22Rv1 (cell line): ENCODE results near the gene ACSF3.

Experiments
- ZFX ChIP-seq: fragments of 450-650 bp; IDR thresholded peaks from 2 replicates; pipeline ENCODE4 v1.6.1; 2017; ENCODE audit warnings: antibody characterized with exemption, borderline replicate concordance
- TF ChIP-seq, protein P1 (sequence below): fragments of 450-650 bp; IDR thresholded peaks from 2 replicates; pipeline ENCODE4 v1.5.1; 2017; ENCODE audit warnings: mild to moderate bottlenecking

DNA sequence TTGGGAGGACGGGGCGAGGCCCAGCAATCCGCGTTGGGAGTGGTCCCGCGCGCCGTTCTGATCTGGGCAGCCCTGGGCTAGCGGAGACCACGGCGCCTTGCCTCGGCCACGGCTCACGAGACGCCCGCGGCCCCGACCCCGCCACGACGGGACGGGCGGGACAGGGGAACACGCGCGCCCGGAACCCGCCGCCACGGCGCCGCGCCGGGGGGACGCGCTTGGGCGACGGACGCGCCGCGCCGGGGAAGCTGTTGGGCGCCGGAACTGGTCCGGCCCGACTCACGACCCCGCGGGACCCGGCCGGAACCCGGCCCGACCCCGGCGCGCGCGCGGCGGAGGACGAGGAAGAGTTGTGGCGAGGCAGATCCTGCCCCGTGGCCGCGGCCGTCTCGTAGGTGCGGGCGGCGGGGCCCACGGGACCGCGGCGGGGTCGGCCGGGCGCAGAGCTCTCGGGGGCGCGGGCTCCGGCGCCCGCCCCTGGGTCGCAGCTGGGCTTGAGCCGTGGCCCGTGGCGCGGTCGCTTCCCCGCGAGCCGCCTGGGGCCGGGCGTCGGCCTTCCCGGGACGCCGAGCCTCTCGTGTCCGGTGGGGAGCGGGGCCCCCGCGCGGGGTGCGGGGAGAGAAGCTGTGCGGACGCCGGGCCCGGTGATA is at the start of gene ACSF3:
- TF ChIP-seq, protein P1, sequence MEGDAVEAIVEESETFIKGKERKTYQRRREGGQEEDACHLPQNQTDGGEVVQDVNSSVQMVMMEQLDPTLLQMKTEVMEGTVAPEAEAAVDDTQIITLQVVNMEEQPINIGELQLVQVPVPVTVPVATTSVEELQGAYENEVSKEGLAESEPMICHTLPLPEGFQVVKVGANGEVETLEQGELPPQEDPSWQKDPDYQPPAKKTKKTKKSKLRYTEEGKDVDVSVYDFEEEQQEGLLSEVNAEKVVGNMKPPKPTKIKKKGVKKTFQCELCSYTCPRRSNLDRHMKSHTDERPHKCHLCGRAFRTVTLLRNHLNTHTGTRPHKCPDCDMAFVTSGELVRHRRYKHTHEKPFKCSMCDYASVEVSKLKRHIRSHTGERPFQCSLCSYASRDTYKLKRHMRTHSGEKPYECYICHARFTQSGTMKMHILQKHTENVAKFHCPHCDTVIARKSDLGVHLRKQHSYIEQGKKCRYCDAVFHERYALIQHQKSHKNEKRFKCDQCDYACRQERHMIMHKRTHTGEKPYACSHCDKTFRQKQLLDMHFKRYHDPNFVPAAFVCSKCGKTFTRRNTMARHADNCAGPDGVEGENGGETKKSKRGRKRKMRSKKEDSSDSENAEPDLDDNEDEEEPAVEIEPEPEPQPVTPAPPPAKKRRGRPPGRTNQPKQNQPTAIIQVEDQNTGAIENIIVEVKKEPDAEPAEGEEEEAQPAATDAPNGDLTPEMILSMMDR: no peak
- no peak for TF ChIP-seq ZFX
